ENCODE results near the gene SUDS3.

Gene SUDS3

GRCh38 chr12:118439068-118439467 is 62.7 kb downstream of the SUDS3 start:
- H3K4me3 ChIP-seq (ENCODE audit: low read depth, low read length), result no peak overlapping the region
- TF ChIP-seq CTCF (IDR thresholded peaks at IDR 0.05; ENCODE audit: low read depth, low read length, missing control alignments), result no peak
- no peak for DNase-seq (ENCODE audit: low read depth)

- no peak overlapping the region for H3K4me3 ChIP-seq (ENCODE audit: low read depth, low read length)
- no peak for DNase-seq (ENCODE audit: low read depth)
- TF ChIP-seq CTCF (IDR thresholded peaks at IDR 0.05; ENCODE audit: low read depth, low read length, missing control alignments), result peak; percentile 5
Observed at GRCh38 chr12:118446247-118446646, 69.9 kb downstream of the SUDS3 start.

- no peak for TF ChIP-seq CTCF (IDR thresholded peaks at IDR 0.05; ENCODE audit: low read depth, low read length, missing control alignments)
- H3K4me3 ChIP-seq (ENCODE audit: low read depth, low read length), result no peak overlapping the region
- no peak for DNase-seq (ENCODE audit: low read depth)
Observed at GRCh38 chr12:118447181-118447580, 70.8 kb downstream of the SUDS3 start.

GRCh38 chr12:118448341-118448740 is 72.0 kb downstream of the SUDS3 start:
- TF ChIP-seq CTCF (IDR thresholded peaks at IDR 0.05; ENCODE audit: low read depth, low read length, missing control alignments), result no peak
- no peak overlapping the region for H3K4me3 ChIP-seq (ENCODE audit: low read depth, low read length)
- no peak for DNase-seq (ENCODE audit: low read depth)

- H3K4me3 ChIP-seq (ENCODE audit: low read depth, low read length), result no peak overlapping the region
- TF ChIP-seq CTCF (IDR thresholded peaks at IDR 0.05; ENCODE audit: low read depth, low read length, missing control alignments), result no peak
- no peak for DNase-seq (ENCODE audit: low read depth)
Observed at GRCh38 chr12:118455327-118455726, 79.0 kb downstream of the SUDS3 start.

GRCh38 chr12:118456741-118457140 is 80.4 kb downstream of the SUDS3 start:
- TF ChIP-seq CTCF (IDR thresholded peaks at IDR 0.05; ENCODE audit: low read depth, low read length, missing control alignments), result no peak

GRCh38 chr12:118459110-118459509 is 82.8 kb downstream of the SUDS3 start:
- H3K4me3 ChIP-seq (ENCODE audit: low read depth, low read length), result no peak overlapping the region
- no peak for TF ChIP-seq CTCF (IDR thresholded peaks at IDR 0.05; ENCODE audit: low read depth, low read length, missing control alignments)
- DNase-seq (ENCODE audit: low read depth), result no peak

More at GRCh38 chr12:118456741-118457140, 80.4 kb downstream of the SUDS3 start:
- DNase-seq (ENCODE audit: low read depth), result no peak
- H3K4me3 ChIP-seq (ENCODE audit: low read depth, low read length), result no peak overlapping the region

Measured in GM12864 (cell line).